Colon (tissue), 2 donors: Measurements from ENCODE around the gene LRIG2.
A peak's percentile ranks its signal among the peaks of the same experiment; 100 is the strongest.
"Not testable (repeated sequence)": the region's sequence is repeated elsewhere in the genome, so short reads cannot be mapped to it uniquely, and the experiment has no call there.

ENCODE experiments used
- FAIRE-seq: peaks from 2 replicates; lab custom pipeline; 2012; peaks lifted over from hg19 to GRCh38; lab: Jason Lieb, UNC
- donor health status: control.
- donor health status: control.

LRIG2 gene

GRCh38 chr1:113072757-113073478 is at the start of gene LRIG2:
Gene LRIG2 (plus strand): TSS chr1:113073198. CDS start chr1:113073407, 209 bp downstream.
- peak; percentile 18 for FAIRE-seq

GRCh38 chr1:113023316-113023715 is 49.7 kb upstream of the LRIG2 start:
- not testable (repeated sequence) for FAIRE-seq

- FAIRE-seq = no peak
Measured at GRCh38 chr1:113027007-113027406, 46.0 kb upstream of the LRIG2 start.

GRCh38 chr1:113027449-113027848 is 45.5 kb upstream of the LRIG2 start:
- FAIRE-seq = no peak

GRCh38 chr1:113029822-113030221 is 43.2 kb upstream of the LRIG2 start:
- FAIRE-seq = no peak

GRCh38 chr1:113031171-113031933 is 41.6 kb upstream of the LRIG2 start:
- no peak for FAIRE-seq

GRCh38 chr1:113035086-113035485 is 37.9 kb upstream of the LRIG2 start:
- FAIRE-seq = no peak

- FAIRE-seq = no peak
Measured at GRCh38 chr1:113036639-113037321, 36.2 kb upstream of the LRIG2 start.

- FAIRE-seq = no peak
Measured at GRCh38 chr1:113040041-113040440, 33.0 kb upstream of the LRIG2 start.

- no peak for FAIRE-seq
Measured at GRCh38 chr1:113040718-113041412, 32.1 kb upstream of the LRIG2 start.

GRCh38 chr1:113041569-113042284 is 31.3 kb upstream of the LRIG2 start:
- FAIRE-seq = no peak

- FAIRE-seq = no peak
Measured at GRCh38 chr1:113042285-113043143, 30.5 kb upstream of the LRIG2 start.

- FAIRE-seq = not testable (repeated sequence)
Measured at GRCh38 chr1:113043144-113043488, 29.9 kb upstream of the LRIG2 start.

- FAIRE-seq = no peak
Measured at GRCh38 chr1:113046569-113046968, 26.4 kb upstream of the LRIG2 start.

GRCh38 chr1:113048064-113048463 is 24.9 kb upstream of the LRIG2 start:
- FAIRE-seq = no peak

GRCh38 chr1:113053344-113054126 is 19.5 kb upstream of the LRIG2 start:
- no peak for FAIRE-seq

GRCh38 chr1:113055570-113055969 is 17.4 kb upstream of the LRIG2 start:
- no peak for FAIRE-seq

GRCh38 chr1:113057006-113057405 is 16.0 kb upstream of the LRIG2 start:
- FAIRE-seq = no peak

GRCh38 chr1:113058941-113059706 is 13.9 kb upstream of the LRIG2 start:
- FAIRE-seq = no peak
